Activated CD8-positive, alpha-beta memory T cell treated with anti-CD3 and anti-CD28 coated beads, Interleukin-2, amount 50 U/mL, for 4 hours (primary cell): ENCODE measurements around the gene TRAF3.
"Not testable (repeated sequence)": the region's sequence is repeated elsewhere in the genome, so short reads cannot be mapped to it uniquely, and the experiment has no call there.

Experiments
- DNase-seq: peaks from one replicate; pipeline ENCODE4 v3.0.0-alpha.2; 2020

TRAF3 gene

GRCh38 chr14:102752239-102752847 is 24.9 kb upstream of the TRAF3 start:
- DNase-seq: no peak

- no peak for DNase-seq
These were observed 22.6 kb upstream of the TRAF3 start for GRCh38 chr14:102754370-102755262.

- DNase-seq: no peak
These were observed 19.6 kb upstream of the TRAF3 start for GRCh38 chr14:102757646-102758045.

DNA sequence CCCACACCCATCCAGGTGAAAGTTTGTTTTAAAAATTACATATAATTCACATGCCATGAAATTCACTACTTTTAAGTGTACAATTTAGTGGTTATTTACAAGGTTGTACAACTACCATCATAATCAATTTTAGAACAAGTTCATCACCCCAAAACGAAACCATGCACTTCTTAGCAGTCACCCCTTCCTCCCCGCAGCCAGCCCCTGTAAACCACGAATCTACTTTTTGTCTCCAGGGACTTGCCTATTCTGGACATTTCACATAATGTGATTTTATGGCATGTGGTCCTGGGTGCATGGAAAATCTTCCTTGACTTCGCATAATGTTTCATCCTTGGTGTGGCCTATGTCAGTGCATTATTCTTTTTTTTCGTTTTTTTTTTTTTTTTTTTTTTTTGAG is 19.2 kb upstream of the TRAF3 start:
- no peak for DNase-seq

DNA sequence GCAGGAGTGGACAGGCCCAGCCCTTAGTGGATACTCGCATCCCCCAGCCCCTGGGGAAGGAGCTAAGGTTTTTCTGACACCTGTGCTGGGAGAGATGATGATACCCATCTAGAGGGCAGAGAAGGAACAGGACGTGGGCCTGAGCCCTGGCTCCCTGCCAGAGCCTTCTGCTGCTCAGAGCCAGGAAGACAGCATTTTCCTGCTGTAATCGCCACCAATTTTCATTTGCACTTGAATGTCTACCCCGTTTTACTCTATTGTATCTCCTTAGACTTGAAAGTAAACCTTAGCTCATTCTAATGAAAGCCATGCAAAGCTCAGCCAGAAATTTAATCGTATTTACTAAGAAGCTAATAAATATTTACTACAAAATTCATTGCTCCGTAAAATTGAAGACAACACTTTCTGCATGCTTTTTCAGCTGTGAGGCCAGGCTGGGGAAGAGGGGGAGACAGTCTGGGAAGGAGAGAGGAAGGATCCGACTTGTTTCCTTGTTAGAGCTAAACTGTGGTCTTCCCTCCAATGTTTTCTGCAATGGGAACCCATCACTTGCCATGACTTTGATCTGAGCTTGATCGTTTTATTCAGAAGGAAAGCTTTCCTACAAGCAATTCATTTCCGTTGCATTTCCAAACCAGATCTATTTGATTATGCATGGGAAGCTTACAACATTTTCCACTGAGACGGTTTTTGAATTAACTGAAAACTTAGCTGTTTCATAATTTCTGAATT is 17.6 kb upstream of the TRAF3 start:
- no peak for DNase-seq

- DNase-seq: no peak
These were observed 16.6 kb upstream of the TRAF3 start for GRCh38 chr14:102760496-102761193.

- no peak for DNase-seq
These were observed 16.0 kb upstream of the TRAF3 start for GRCh38 chr14:102761206-102761605.

DNA sequence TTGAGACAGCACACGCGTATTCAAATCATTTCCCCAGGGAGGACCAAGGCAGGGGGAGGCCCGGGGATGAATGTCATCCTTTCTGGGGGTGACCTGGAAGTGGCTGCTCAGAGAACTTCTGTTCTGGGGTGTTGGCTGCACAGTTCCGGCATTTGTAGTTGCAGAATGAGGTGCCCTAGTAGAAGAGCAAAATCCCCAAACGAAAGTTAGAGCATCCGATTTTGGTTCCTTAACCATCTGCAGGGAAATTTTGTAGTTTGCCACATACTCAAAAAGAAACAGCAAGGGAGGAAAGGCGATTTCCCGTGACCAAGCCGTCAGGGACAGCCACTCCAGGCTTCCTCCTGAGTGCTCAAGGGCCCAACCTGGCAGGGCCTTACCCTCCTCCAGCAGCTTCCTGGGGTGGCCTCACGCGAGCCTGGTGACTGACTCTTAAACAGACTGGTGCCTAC is 13.0 kb upstream of the TRAF3 start:
- DNase-seq: no peak

GRCh38 chr14:102765770-102766169 is 11.5 kb upstream of the TRAF3 start:
- not testable (repeated sequence) for DNase-seq

DNA sequence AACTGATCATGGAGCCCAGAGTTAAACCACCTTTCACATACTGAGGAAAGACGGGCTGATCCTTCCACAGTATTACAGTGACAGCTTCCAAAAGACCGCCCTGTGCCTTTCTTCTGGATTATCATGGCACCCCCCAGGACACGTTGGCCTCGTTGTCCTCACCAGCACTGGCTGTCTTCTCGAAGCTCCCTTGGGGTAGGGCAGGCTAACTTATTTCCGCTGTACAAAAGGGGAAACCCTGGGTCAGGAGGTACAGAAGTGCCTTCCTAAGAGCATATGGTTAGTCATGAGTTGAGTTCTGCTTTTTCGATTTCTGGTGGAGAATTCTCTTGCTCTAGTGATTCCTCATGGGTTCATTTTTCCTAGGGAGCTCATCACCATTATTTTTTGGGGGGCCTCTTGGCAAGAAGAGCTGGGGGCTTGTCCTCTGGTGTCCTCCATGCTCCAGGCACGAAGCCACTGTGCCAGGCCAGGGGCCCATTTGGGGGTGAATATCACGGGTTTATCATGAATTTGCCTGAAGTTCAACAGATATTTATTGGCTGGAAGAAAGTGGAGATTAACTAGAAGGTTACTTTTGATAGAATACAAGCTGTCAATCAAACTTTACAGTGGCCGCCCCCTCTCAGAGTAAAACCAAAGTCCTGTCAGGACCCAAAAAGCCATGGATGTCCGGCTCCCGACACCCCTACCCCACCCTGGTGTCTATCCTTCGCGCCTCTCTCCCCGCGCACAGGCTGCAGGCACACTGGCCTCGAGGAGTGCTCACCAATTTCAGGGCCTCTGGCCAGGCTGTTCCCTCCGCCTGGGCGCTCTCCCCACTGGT is 8.8 kb upstream of the TRAF3 start:
- no peak for DNase-seq

DNA sequence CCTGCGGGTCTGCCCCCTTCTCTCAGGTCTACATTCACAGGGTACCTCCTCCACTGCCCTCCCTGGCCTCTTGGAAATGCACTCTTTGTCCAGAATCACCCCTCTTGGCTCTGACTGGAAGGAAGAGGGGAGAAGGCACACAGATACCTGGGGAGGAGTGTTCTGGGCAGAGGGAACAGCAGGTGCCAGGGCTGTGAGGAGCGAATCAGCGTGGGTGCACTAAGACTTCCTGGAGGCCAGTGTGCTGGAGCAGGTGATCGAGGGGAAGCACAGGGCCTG is 8.3 kb upstream of the TRAF3 start:
- no peak for DNase-seq

GRCh38 chr14:102770147-102771123 is 6.8 kb upstream of the TRAF3 start:
- no peak for DNase-seq

GRCh38 chr14:102771144-102771543 is 6.1 kb upstream of the TRAF3 start:
- DNase-seq: no peak

- DNase-seq: no peak
These were observed 4.3 kb upstream of the TRAF3 start for GRCh38 chr14:102772781-102773570.

- peak; percentile 54 for DNase-seq
These were observed 2.7 kb upstream of the TRAF3 start for GRCh38 chr14:102774391-102775153.

GRCh38 chr14:102775855-102776760 is 1.1 kb upstream of the TRAF3 start:
- no peak for DNase-seq

GRCh38 chr14:102777711-102778337 is 575 bp downstream of the TRAF3 start:
- peak; percentile 36 for DNase-seq
